Smooth muscle cell (in vitro differentiated cells): ENCODE measurements around the gene HRH1. TPM values are rescaled to one million over a fixed set of nuclear protein-coding genes. Genes with fewer than 3 reads are reported as not detected.

ENCODE experiments used
- DNase-seq: peaks from one replicate; lab custom pipeline; 2025; ENCODE audit not compliant: unreplicated experiment; lab: John Stamatoyannopoulos, UW
- H2AFZ ChIP-seq: fragments of 200-600 bp; sonication (generic); 2 replicates; pipeline ENCODE4 v1.6.0; 2016; ENCODE audit warnings: antibody characterized with exemption, low read depth, mild to moderate bottlenecking
- H3F3A ChIP-seq: fragments of 200-600 bp; sonication (generic); 2 replicates; pipeline ENCODE4 v1.6.0; 2017; ENCODE audit warnings: antibody characterized with exemption, low read depth
- H3K27ac ChIP-seq: fragments of 200-600 bp; sonication (generic); 2 replicates; pipeline ENCODE4 v1.5.1; 2016; ENCODE audit warnings: low read depth, mild to moderate bottlenecking
- H3K27me3 ChIP-seq: fragments of 200-600 bp; sonication (generic); 2 replicates; pipeline ENCODE4 v1.6.1; 2016; ENCODE audit warnings: low read depth, mild to moderate bottlenecking
- H3K36me3 ChIP-seq: fragments of 200-600 bp; sonication (generic); 2 replicates; pipeline ENCODE4 v1.5.1; 2016; ENCODE audit warnings: low read depth
- H3K4me1 ChIP-seq: fragments of 200-600 bp; sonication (generic); 2 replicates; pipeline ENCODE4 v1.5.1; 2016; ENCODE audit warnings: low read depth
- H3K4me2 ChIP-seq: fragments of 200-600 bp; sonication (generic); 2 replicates; pipeline ENCODE4 v1.6.0; 2016; ENCODE audit warnings: mild to moderate bottlenecking
- H3K4me3 ChIP-seq: fragments of 200-600 bp; sonication (generic); 2 replicates; pipeline ENCODE4 v1.5.1; 2016; ENCODE audit warnings: mild to moderate bottlenecking
- H3K79me2 ChIP-seq: fragments of 200-600 bp; sonication (generic); 2 replicates; pipeline ENCODE4 v1.6.0; 2016; ENCODE audit warnings: low read depth, mild to moderate bottlenecking
- H3K9ac ChIP-seq: fragments of 200-600 bp; sonication (generic); 2 replicates; pipeline ENCODE4 v1.6.0; 2016; ENCODE audit warnings: low read depth
- H3K9me3 ChIP-seq: fragments of 200-600 bp; sonication (generic); replicated peaks from 2 replicates; pipeline ENCODE4 v1.5.1; 2016; ENCODE audit warnings: low read depth
- H4K20me1 ChIP-seq: fragments of 200-600 bp; sonication (generic); 2 replicates; pipeline ENCODE4 v1.6.0; 2016; ENCODE audit warnings: low read depth
- CTCF ChIP-seq: fragments of 200-600 bp; sonication (generic); IDR thresholded peaks from 2 replicates; pipeline ENCODE4 v1.5.1; 2017; ENCODE audit warnings: borderline replicate concordance, mild to moderate bottlenecking, antibody characterized with exemption; ENCODE audit not compliant: insufficient read depth, poor library complexity, severe bottlenecking
- WGBS: methylation state at CpG from one replicate; pipeline ENCODE4 v1.1.7; 2016; ENCODE audit warnings: low lambda C conversion rate; 5-methylcytosine and 5-hydroxymethylcytosine counted together
- polyA plus RNA-seq: library from polyadenylated mRNA; unstranded; fragments of >200 nt; fragmentation: Nextera tagmentation; extraction: Ambion mirVana; gene quantifications from 2 replicates; pipeline ENCODE4 v1.2.1, GENCODE V29; 2016
- total RNA-seq: library from RNA; depleted of rRNA; stranded (reverse); fragments of >200 nt; gene quantifications from 2 replicates; pipeline ENCODE4 v1.2.3, GENCODE V29; 2014

The HRH1 gene
- total and polyA plus RNA-seq, 2 experiments from 2014 or later = 7.3 to 9.9 TPM

GRCh38 chr3:11282250-11283138, 128.2 kb downstream of the HRH1 start:
- Histone ChIP-seq H3K36me3 (no peaks in the 10 kb centered on the region), H3K9ac (no peak overlapping the region), H3K4me3 (no peak overlapping the region), H3K27me3 (no peaks in the 10 kb centered on the region), H3K4me2 (peak overlapping the region; percentile 21), H2AFZ (no peak overlapping the region), H3K9me3 (no peaks in the 10 kb centered on the region), H3F3A (peaks cover 13% of the 10 kb centered on the region), H4K20me1 (no peaks in the 10 kb centered on the region), H3K79me2 (peaks cover 61% of the 10 kb centered on the region), H3K27ac (peak overlapping the region; percentile 42), H3K4me1 (peaks cover 6% of the 10 kb centered on the region)
- DNase-seq = no peak
- TF ChIP-seq CTCF = no peak
- WGBS = 68% methylated on average over 5 of the region's 5 CpGs

GRCh38 chr3:11283139-11283475, 128.8 kb downstream of the HRH1 start:
- Histone ChIP-seq H4K20me1 (no peaks in the 10 kb centered on the region), H3K36me3 (no peaks in the 10 kb centered on the region), H3K79me2 (peaks cover 55% of the 10 kb centered on the region), H3K4me1 (peaks cover 11% of the 10 kb centered on the region), H3K9ac (no peak overlapping the region), H3K4me3 (no peak overlapping the region), H3K4me2 (peak overlapping the region; percentile 21), H3F3A (peaks cover 19% of the 10 kb centered on the region), H3K9me3 (no peaks in the 10 kb centered on the region), H3K27ac (peak overlapping the region; percentile 42), H2AFZ (no peak overlapping the region), H3K27me3 (no peaks in the 10 kb centered on the region)
- no peak for DNase-seq
- no peak for TF ChIP-seq CTCF
- 94% methylated on average over 1 of the region's 1 CpG for WGBS

GRCh38 chr3:11284011-11284410, 129.7 kb downstream of the HRH1 start:
- no peak for DNase-seq
- H3K27ac ChIP-seq = no peak overlapping the region
- H3K4me1 ChIP-seq = peaks cover 11% of the 10 kb centered on the region
- H3K4me3 ChIP-seq = no peak overlapping the region
- H3K79me2 ChIP-seq = peaks cover 47% of the 10 kb centered on the region
- no peaks in the 10 kb centered on the region for H4K20me1 ChIP-seq
- peaks cover 15% of the 10 kb centered on the region for H3F3A ChIP-seq
- no peak for TF ChIP-seq CTCF
- no peaks in the 10 kb centered on the region for H3K27me3 ChIP-seq
- H3K9me3 ChIP-seq = no peaks in the 10 kb centered on the region
- H3K4me2 ChIP-seq = no peak overlapping the region
- H3K36me3 ChIP-seq = no peaks in the 10 kb centered on the region
- H3K9ac ChIP-seq = no peak overlapping the region
- 100% methylated on average over 1 of the region's 1 CpG for WGBS
- H2AFZ ChIP-seq = no peak overlapping the region

- 62% methylated on average over 2 of the region's 2 CpGs for WGBS
- peak overlapping the region; percentile 17 for H3K27ac ChIP-seq
- H4K20me1 ChIP-seq = no peaks in the 10 kb centered on the region
- no peaks in the 10 kb centered on the region for H3K36me3 ChIP-seq
- no peaks in the 10 kb centered on the region for H3K9me3 ChIP-seq
- no peak overlapping the region for H2AFZ ChIP-seq
- no peak overlapping the region for H3K9ac ChIP-seq
- peaks cover 24% of the 10 kb centered on the region for H3F3A ChIP-seq
- no peak for DNase-seq
- H3K27me3 ChIP-seq = no peaks in the 10 kb centered on the region
- H3K79me2 ChIP-seq = peaks cover 34% of the 10 kb centered on the region
- H3K4me3 ChIP-seq = no peak overlapping the region
- TF ChIP-seq CTCF = no peak
- peaks cover 11% of the 10 kb centered on the region for H3K4me1 ChIP-seq
- H3K4me2 ChIP-seq = no peak overlapping the region
Observed at GRCh38 chr3:11285471-11285870, 131.2 kb downstream of the HRH1 start.
